Cortex of kidney (tissue), 1 donor: Measurements from ENCODE around the gene MMP21.

ENCODE experiments used
- DNase-seq: peaks from one replicate; lab custom pipeline; 2025; lab: John Stamatoyannopoulos, UW

MMP21 gene

DNA sequence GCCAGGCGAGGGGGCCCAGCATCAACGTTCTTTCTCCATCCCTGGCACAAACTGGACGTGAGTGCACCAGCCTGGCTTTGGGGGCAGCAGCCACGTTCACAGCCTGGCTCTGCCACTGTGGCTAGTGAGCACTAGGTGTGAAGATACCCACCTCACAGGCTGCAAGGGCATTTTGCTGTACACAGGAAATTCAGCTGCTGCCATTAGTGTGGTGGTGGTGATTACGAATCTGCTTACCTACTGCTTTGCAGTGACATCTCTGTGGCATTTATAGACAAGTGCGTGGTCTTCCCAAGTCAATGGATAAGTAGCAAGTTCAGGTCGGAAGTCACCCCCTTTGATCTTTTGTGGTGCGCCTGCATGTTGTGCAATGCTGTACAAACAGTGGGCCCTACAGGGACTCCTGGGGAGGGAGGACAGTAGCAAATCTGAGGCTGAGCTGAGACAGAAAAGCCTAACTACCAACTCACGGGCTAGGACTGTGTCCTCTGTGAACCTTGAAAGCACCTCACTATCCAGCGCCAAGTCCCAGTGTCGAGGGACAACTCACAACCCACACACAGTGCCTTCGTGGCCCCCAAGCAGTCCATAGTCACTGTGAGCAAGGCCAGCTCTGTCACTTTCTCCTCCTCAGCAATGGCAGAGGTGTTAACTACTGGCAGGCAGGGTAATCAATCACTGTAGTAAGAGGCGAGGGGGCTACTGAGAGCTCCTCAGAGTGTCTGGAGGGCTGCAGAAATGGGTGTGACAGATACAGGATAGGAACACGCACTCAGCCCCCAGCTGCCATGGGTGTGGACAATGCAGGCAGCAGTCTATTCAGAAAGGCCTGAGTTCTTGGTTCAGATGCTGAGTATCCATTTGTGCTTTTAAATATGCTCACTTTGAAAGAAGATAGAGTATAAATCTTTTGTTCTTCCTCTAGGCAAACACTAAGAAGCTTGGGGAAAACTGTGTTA lies 17.0 kb upstream of the MMP21 start:
- DNase-seq: no peak

DNA sequence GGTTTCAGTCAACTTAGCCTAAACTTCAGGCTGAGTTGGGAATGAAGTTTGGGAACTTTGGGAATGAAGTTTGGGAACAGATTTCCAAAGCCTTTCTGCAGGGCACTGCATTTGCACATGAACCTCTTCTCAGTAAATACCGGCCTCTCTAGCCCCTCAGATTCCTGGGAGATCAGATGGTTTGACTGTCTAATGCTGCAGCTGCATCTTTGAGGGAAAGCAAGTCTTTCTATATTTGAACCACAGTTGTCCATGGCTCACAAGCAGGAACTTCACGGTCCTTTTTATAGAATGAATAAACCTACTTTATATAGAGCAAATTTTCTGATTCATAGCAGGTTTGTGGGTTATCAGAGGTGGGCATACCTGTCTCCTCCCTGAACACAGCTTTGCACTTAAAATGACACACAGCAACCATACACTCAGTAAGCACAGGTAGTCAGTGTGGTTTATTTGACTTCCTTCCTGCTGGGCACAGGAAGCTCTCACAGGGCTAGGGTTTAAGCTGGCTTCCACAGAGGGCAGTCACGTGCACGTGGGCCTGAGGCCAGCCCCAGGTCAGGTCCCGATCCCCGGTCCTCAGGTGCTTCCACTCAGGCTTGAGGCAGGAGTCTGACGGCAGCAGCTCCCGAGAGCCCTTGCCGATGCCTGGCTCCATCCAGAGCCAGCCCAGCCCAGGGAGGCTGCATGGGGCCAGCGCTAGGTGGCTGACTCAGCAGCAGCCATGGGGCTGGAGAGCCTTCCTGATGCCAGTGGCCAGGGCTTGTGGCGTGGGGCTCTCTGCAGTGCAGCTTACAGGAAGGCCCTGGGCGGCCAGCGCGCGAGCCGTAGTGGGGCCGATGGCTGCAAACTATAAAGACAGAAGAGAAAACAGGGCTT lies 12.8 kb upstream of the MMP21 start:
- no peak for DNase-seq

DNA sequence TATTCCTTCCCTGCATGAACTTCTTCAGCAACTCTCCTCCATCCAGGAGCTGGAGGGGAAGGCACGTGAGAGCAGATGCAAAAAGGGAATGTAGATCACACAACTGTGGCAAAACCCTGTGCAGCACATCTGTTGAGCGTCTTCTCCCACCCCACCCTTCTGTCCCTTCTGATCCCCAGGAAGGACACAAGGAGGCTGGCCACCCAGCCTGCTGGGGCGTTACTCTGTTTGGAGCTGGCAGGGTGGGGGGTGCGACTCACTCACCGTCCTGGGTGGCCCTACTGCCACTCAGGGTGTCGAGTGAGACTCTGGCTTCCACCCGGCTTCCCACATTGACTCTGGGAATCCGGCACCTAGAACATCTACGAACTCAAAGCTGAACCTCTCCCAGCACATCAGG lies 10.2 kb upstream of the MMP21 start:
- no peak for DNase-seq

DNA sequence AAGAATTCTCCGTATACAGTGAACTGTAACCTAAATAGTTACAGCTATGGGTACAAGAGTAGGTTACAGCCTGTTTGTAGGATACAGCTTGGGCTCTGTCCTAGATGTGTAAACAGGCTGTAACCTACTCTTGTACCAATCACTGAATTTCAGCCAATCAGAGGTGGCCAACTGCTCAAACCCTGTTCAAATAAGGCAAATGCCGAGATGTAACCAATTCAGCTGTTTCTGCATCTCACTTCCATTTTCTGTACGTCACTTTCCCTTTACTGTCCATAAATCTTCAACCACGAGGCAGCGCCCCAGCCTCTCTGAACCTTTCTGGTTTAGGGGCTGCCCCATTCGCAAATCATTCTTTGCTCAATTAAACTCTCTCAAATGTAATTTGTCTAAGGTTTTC lies 8.3 kb upstream of the MMP21 start:
- DNase-seq: no peak

DNA sequence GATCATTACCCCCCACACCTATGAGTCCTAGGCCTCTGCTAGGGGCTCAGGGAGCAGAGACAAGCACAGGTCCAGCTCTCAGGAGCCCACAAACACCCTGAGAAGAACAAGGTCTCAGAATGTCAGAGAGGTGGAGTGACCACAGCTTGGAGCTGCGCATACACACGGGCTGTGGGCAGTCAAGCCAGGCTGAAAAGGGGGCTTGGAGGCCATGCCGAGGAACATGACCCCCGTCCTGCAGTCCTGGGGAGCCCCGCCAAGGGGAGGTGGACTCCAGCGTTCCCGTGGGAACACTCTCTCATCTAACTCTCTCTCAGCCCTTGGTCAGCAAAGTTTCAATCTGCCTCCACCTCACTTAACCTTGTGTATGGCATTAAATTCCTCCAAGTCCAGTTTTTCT lies 7.8 kb upstream of the MMP21 start:
- no peak for DNase-seq

DNA sequence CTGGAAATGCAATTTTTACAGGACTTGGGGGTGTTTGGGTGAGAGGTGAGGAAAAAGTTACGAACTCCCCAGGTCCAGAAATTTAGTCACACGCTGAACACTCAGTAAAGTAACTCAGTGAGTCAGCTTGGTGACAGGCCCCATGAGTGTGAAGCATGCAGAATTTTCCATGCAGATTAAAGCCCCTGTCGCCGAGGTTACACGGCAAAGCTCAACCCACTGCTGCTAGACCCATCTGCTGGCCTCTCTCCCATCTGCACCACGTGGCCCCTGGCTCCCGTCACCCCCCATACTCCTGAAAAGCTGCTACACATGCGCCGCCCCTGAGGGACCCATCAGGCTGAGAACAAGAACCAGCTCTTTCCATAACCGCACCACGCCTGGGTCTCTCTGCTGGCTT lies 7.0 kb upstream of the MMP21 start:
- DNase-seq: no peak

DNA sequence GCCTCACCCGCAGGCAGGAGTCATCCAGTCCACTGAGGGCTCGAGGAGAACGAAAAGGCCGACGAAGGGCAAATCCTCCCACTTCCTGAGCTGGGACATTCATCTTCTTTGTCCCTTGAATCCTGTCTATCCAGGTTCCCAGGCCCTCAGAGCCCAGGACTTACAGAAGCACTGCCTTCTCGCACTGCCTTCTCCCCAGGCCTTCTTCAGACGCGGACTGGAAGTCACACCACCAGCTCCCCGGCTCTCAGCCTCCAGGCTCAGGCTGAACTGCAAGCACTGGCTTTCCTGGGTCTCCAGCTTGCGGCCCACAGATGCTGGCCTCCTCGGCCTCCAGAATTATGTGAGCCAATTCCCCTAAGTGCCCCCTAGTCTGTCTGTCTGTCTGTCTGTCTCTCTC lies 6.4 kb upstream of the MMP21 start:
- DNase-seq: no peak

DNA sequence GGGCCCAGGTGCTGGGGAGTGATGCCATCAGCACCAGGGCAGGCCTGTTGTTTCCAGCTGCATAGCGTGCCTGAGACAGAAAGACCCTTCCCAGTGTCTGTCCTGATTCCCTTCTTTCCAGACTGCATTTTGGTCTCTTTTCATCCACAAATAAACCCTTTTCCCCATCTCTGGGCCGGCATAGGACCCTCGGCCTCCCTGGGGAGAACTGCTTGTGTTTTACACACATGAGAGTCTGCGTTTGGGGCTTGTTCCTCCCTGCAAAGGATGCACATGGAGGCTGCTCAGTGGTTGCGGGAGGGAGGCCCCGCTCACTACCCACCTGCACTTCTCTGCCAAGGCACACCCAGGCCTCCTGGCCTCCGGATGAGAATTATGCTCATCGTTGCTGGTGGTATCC lies 5.8 kb upstream of the MMP21 start:
- DNase-seq: no peak

DNA sequence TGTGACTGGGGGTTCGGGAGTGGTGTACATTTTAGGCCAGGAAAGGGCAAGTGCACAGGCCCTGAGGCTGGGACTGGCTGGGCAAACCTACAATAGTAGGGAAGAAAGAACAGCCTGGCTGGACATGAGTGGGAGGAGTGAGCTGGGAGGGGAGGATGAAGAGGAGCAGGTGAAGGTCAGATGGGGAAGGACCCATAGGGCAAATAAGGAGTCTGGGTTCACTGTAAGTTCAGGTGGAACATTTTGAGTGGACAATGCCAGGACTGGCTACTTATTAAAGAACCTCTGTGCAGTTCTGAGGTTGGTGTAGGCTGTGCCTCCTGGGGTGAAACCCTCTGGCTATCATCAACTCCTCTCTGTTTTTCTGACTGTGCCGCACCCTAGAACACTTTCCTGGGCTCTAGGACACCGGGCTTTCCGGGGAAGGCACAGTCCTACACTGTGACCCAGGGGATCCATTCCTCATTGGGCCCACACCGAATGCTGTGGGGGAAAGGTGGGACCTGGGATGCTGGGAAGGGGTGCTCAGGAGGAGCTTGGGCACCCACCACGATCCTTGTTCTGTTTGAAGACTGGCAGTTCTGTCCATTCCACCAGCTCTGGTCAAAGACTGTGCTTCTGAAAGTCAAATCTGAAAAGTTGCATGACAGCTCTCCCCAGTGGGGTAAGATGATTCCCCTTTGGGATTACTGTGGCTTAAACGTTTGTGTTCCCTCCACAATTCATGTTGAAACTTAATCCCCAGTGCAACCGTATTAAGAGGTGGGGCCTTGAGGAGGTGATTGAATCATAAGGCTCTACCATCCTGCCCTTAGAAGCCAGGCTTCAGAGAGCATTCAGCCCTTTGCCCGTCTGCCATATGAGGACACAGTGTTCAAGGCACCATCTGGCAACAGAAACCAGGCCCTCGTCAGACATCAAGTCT lies 4.0 kb upstream of the MMP21 start:
- no peak for DNase-seq

DNA sequence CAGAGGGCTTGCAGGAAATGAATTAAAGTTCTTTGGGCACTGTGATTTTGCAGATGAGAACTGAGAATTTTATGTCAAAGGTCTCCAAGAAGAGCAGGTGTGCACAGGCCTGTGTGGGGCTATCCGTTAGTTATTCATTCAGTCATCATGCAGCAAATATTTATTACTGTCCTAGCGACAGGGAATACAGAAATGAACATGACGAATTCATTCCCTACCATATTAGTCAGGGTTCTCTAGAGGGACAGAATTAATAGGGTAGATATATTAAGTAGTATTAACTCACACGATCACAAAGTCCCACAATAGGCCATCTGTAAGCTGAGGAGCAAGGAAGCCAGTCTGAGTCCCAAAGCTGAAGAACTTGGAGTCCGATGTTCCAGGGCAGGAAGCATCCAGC lies 2.9 kb upstream of the MMP21 start:
- no peak for DNase-seq

DNA sequence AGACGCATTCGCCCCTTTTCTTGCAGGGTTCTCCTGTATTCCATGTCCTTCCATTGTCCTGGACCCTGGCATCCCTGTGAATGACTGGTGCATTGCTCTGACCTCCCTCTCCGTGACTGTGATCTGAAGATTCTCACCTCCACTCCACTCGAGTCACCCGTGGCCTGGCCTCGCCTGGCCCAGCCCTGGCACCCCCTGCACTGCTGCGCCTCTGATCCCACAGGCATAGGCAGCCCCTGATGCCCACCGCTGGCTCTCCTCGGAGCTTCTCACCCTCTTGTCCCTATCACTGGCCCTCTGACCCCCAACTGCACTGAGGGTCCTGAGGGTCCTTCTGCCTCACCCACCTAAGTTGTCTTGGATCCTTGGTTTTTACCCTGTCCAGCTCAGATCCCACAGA lies 2.2 kb upstream of the MMP21 start:
- no peak for DNase-seq

DNA sequence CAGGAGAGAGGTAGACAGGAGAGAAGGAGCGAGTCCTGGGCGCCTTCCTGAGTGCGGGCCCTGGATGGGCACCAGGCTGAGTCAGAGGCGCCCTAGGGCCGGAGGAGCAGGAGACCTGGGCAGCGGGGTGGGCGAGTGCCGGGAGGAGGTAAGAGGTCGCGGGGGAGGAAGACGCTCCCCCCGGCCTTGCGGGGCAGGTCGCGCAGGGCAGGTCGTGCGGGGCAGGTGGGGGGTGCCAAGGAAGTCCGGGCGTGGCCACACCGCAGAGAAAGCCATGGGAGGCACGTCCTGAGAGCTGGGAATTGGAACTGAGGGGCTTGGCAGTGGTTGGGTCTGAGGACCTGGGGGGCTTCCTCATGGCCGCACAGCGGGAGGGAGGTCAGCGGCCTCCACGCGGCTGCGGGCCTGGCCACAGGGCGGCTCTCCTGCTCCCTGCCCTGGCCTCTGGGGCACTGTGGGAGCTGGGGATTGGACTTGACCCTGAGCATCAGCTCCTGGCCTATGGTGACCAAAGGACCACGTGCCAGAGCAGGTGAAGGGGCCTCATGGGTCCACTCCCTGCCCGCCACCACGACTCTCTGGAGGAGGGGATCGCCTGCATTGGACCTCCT lies 935 bp downstream of the MMP21 start:
- DNase-seq: no peak

DNA sequence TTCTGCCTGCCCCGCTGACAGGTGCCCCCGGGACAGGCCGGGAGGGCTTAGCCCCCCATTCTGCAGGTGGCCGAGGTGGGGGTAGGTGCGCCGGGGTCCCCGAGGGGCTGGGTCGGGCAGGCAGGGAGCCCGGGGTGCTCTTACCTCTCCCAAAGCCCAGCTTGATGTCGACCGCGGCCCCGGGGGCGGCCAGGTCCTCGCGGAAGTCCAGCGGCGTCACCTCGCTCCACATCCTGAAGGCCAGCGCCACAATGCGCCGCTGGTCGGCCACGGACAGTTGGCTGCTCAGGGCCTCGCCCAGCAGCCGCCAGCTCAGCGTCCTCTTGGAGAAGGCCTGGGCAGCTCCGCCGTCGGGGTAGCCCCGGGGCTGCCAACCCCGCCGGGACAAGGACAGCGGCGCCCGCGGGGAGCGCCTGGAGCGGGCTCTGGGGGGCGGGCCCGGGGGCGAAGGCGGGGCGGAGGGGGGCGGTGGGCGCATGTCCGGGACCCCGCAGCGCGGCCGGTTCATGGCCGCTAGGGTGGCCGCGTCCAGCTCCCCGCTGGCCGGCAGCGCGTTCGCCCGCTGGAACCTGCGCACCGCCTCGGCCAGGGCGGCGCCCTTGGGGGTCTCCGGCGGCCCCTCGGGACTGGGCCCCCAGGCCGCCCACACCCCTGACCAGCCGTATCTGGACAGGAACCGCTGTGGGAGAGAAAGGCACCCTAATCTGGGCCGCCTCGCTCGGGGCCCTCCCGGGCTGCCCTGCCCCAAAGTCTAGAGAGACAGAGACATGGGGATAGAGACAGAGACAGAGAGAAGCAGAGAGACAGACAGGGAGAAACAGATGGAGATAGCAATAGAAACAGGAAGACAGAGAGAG lies 1.7 kb downstream of the MMP21 start:
- no peak for DNase-seq

DNA sequence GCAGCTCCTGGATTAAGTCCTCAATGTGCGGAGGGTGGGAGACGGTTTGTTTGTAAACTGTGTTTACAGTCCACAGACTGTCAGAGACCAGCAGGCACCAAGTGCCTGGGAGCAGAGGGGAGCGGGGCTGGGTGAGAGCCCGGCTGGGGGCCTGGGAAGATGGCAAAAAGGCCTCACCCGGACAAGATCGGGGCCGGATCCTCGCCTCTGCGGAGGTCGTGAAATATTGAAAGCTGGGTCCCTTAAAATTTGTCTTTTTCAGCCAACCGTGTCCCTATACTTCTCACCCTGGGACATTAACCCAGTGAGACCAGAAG lies 2.8 kb downstream of the MMP21 start:
- no peak for DNase-seq

DNA sequence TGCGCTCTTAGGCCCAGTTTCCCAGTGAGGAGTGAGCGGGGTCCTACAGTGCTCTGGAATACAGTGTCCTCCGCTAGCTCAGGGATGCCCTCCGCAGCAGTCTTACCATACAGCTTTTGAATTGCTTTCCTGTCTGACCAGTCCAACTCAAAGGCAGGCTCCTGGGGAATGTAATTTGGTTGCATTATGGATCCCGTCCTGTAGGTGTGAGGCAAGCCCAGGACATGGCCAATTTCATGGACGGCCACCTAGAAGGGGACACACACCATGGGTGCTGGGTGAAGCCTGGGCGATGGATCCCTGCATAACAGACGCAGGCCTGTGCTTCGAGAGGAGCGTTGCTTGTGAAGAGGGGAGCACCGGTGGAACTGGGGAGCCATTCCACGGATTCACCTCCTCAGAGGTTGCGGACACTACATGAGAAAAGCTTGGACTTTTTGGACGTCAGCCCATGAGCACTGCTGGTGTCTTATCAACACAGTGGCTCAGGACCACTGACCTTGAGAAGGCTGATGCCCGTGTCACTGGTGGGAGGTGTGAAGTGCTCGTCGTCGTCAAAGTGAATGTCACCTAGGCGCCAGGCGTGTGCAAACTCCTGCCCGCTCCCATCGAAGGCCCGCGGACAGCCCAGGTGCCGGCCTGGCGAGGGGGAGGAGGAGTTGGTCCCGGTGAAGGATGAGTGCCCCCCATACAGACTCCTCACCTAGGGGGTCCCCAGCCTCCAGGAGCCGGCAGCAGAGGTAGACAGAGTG lies 3.3 kb downstream of the MMP21 start:
- DNase-seq: no peak

DNA sequence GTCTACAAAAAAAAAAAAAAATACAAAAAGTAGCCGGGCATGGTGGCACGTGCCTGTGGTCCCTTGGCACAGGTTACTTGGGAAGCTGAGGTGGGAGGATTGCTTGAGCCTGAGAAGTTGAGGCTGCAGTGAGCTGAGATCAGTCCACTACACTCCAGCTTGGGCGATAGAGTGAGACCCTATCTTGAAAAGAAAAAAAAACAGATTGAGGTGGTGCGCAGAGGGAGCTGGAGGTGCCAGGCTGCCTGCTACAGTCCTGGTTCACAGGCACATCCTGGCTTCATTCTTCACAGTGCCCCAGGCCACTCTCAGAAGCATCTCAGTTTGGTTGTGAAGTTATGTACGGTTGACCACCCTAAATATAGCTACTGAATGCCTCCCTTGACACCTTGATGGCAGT lies 4.8 kb downstream of the MMP21 start:
- DNase-seq: no peak

DNA sequence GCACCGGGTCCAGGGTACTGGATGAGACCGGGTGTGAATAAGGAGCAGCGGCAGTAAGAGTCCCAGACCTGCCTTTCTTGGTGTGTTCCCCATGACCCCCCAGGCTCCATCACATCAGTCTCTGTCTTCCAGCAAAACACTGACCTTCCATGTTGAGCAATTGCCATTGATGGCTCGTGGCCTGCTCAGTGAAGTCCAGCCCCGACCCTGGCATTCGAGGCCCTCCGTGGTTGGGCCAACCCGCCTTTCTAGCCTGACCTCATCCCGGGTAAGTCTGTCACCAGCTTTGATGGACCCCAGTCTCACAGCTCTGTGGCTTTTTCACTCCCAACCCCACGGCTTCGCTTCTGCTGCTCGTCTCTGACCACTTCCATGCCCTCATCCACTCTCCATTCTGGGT lies 6.4 kb downstream of the MMP21 start:
- DNase-seq: no peak

DNA sequence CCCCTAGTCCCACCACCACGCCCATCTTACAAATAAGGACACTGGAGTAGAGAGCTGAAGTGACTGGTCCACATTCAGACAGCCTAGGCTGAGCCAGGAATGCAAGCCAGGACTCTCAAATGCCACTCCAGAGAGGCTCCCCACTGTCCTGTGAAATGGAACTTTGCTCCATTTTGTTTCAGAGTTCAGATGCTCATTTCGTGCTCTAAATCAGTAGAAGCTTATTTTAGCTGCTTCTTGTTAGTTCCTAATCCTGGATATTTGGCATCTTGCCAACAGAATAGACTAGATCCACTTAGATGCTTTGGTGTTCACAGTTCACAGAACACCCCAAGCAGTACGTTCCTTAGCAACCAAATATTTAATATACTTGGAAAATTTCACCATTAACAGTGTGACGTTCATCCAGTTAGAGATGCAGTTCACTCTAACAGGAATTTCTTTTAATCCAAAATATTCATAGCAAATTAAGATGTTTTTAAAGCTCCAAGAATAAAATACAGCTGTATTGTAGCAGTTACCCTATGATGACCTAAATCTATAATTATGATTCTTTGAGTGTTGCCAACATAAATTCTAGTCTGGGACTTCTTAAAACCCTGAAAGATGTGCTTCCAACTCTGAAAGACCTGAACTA lies 7.3 kb downstream of the MMP21 start:
- no peak for DNase-seq

DNA sequence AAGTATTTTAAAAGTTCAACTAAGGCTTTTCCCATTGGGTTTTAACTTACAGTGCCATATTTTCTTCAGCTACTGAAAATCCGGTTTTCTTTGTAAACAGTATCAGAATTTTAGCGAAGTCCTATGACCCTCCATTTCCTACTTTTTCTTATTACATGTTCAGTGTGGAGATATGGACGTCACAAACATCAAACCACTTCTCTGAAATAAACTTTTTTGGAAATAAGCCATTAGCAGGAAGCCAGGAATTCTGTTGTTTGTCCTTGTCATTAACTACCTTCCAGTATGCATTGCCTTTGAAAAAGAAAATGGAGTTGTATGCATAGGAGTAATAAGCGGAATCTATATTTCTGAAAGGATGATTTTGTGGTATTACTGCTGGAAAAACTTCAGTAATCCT lies 9.1 kb downstream of the MMP21 start:
- no peak for DNase-seq

DNA sequence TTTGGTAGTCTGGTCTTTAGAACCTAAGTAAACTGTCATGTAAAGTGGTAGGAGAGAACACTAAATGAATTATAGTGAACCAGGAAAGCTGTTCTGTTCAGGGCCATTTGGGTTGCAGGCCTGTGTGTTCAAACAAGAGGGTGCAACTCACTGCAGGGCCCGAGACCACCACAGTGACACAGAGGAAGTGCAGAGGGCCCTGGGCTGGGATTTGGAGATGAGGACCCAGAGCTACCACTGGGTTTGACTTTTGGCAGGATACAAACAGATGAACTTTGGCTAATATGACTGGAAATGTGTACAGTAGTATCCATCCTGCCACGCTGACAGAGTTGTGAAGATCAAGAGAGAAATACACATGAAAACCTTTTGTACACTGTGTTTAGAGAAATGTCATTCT lies 9.8 kb downstream of the MMP21 start:
- no peak for DNase-seq
